CD4-positive, alpha-beta T cell (primary cell): Measurements from ENCODE around the gene IRF9. TPM values are rescaled to one million over a fixed set of nuclear protein-coding genes. Genes with fewer than 3 reads are reported as not detected.

Experiments used
- ATAC-seq: fragments of 200-7000 bp; cut with Tn5 transposase; one replicate; pipeline ENCODE4 v1.10.0; 2022; ENCODE audit warnings: mild to moderate bottlenecking; ENCODE audit not compliant: poor library complexity
- CTCF ChIA-PET: fragments of 350-600 bp; sonication (Branson Sonifier 250); formaldehyde crosslinking; loops from one replicate; lab custom pipeline; 2021; ENCODE audit warnings: antibody characterized with exemption, inconsistent platforms; lab: Charles Lee
- POLR2A ChIA-PET: fragments of 350-600 bp; sonication (Branson Sonifier 250); formaldehyde crosslinking; loops from one replicate; lab custom pipeline; 2021; ENCODE audit warnings: antibody characterized with exemption, inconsistent platforms; lab: Charles Lee
- DNase-seq, 14 experiments: peaks; one replicate each; pipeline ENCODE4 v3.0.0-alpha.2; 2013 to 2020; ENCODE audit warnings: mixed read lengths in 2 of 14
- H3K27ac ChIP-seq, 2 donors: one replicate each; pipeline versions ENCODE4 v1.5.1 to v1.7.0; 2013; ENCODE audit warnings: low read length in 2 of 2, low read depth in 1 of 2, mild to moderate bottlenecking in 1 of 2
- H3K27me3 ChIP-seq, 2 experiments: 1 replicate in 1 of 2; 2 replicates in 1 of 2; pipeline versions ENCODE4 v1.6.1 to v1.7.0; 2013; ENCODE audit warnings: low read length in 2 of 2, control low read depth in 1 of 2, mild to moderate bottlenecking in 1 of 2, moderate library complexity in 1 of 2; ENCODE audit not compliant: insufficient read depth in 2 of 2, control insufficient read depth in 1 of 2
- H3K36me3 ChIP-seq: one replicate; pipeline ENCODE4 v1.6.1; 2013; ENCODE audit warnings: low read length, control low read depth; ENCODE audit not compliant: insufficient read depth
- H3K4me1 ChIP-seq: one replicate; pipeline ENCODE4 v1.6.1; 2013; ENCODE audit warnings: low read length, control low read depth; ENCODE audit not compliant: insufficient read depth
- H3K4me3 ChIP-seq: one replicate; pipeline ENCODE4 v1.5.1; 2013; ENCODE audit warnings: mild to moderate bottlenecking, low read length, moderate library complexity
- H3K9me3 ChIP-seq, 2 experiments: 1 replicate in 1 of 2; 2 replicates in 1 of 2; pipeline versions ENCODE4 v1.6.1 to v1.7.0; 2013; ENCODE audit warnings: low read length in 2 of 2, mild to moderate bottlenecking in 2 of 2, control low read depth in 1 of 2, moderate library complexity in 1 of 2; ENCODE audit not compliant: control insufficient read depth in 1 of 2, insufficient read depth in 1 of 2
- H3K27ac Mint-ChIP-seq: one replicate; pipeline ENCODE4 v1.8.0; 2020; ENCODE audit warnings: mixed read lengths
- H3K27me3 Mint-ChIP-seq: one replicate; pipeline ENCODE4 v1.8.0; 2021; ENCODE audit warnings: mixed read lengths
- H3K36me3 Mint-ChIP-seq: one replicate; pipeline ENCODE4 v1.8.0; 2021; ENCODE audit warnings: low read depth, mixed read lengths
- H3K4me1 Mint-ChIP-seq: one replicate; pipeline ENCODE4 v1.8.0; 2021; ENCODE audit warnings: low read depth, mixed read lengths
- H3K4me3 Mint-ChIP-seq: one replicate; pipeline ENCODE4 v1.8.0; 2020; ENCODE audit warnings: mild to moderate bottlenecking, mixed read lengths
- H3K9me3 Mint-ChIP-seq: one replicate; pipeline ENCODE4 v1.8.0; 2020; ENCODE audit warnings: mixed read lengths
- intact Hi-C, 2 experiments: fragments of 100-400 bp; cut with DNase I in 1 of 2; cut with micrococcal nuclease in 1 of 2; formaldehyde crosslinking; loops; one replicate each; pipeline versions ENCODE4 v1.15.1 to v1.9.0; 2023 to 2025; cut with DNase I, micrococcal nuclease
- total RNA-seq, 174 experiments: library from RNA in 2 of 174; stranded (reverse) in 2 of 174; gene quantifications; one replicate each; pipeline ENCODE4 v1.2.3 and lab custom pipeline; 2021 to 2026
- TF ChIP-seq, protein P1 (sequence below): fragments of 200-600 bp; IDR thresholded peaks from one replicate; pipeline ENCODE4 v1.8.0; 2022; ENCODE audit warnings: antibody characterized with exemption, mild to moderate bottlenecking

The IRF9 gene
- total RNA-seq, 2 experiments from 2014 or later, result 248 to 262 TPM

GRCh38 chr14:24146453-24146977 lies 14.6 kb upstream of the IRF9 start, which contains the start of gene PSME2:
Gene PSME2, minus strand, starts transcription at chr14:24146610. Its CDS starts 29 bp downstream, at chr14:24146581.
- H3K27me3 ChIP-seq, result no peaks in the 10 kb centered on the region
- no peaks in the 10 kb centered on the region for H3K9me3 ChIP-seq
- H3K27ac Mint-ChIP-seq, result peak within 1 kb of the TSS; percentile 90
- peak within 1 kb of the TSS; percentile 99 for H3K4me3 Mint-ChIP-seq
- peaks cover 62% of the 10 kb centered on the region for H3K36me3 ChIP-seq
- H3K27ac ChIP-seq, result peak within 1 kb of the TSS; percentile 76 to 82
- peak; percentile 66 to 92 (median 74) for DNase-seq
- TF ChIP-seq, protein P1, sequence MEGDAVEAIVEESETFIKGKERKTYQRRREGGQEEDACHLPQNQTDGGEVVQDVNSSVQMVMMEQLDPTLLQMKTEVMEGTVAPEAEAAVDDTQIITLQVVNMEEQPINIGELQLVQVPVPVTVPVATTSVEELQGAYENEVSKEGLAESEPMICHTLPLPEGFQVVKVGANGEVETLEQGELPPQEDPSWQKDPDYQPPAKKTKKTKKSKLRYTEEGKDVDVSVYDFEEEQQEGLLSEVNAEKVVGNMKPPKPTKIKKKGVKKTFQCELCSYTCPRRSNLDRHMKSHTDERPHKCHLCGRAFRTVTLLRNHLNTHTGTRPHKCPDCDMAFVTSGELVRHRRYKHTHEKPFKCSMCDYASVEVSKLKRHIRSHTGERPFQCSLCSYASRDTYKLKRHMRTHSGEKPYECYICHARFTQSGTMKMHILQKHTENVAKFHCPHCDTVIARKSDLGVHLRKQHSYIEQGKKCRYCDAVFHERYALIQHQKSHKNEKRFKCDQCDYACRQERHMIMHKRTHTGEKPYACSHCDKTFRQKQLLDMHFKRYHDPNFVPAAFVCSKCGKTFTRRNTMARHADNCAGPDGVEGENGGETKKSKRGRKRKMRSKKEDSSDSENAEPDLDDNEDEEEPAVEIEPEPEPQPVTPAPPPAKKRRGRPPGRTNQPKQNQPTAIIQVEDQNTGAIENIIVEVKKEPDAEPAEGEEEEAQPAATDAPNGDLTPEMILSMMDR, result no peak
- ChIA-PET CTCF (interaction anchor here (0.8 to 2.1 kb wide), 8 partner anchors 9 to 97 kb away, joined by 3 to 20 read pairs (median 4); partner anchors contain the start of genes DCAF11, IRF9, MDP1 and NRL), POLR2A (interaction anchor here (0.7 to 8.1 kb wide), 25 partner anchors 9 to 1051 kb away, joined by 3 to 154 read pairs (median 7); partner anchors contain the start of genes C14orf119, CHMP4A, DCAF11 and IPO4)
- intact Hi-C loops, result loop anchor here (1.0 to 5.0 kb wide), 5 partner anchors 10 to 86 kb away; partner anchors contain the start of genes GMPR2 (in 2 of the 2), IPO4 (in 2 of the 2), NEDD8 (in 2 of the 2) and PSME1 (in 1 of the 2)
- H3K4me3 ChIP-seq, result peak within 1 kb of the TSS; percentile 93
- peaks cover 82% of the 10 kb centered on the region for H3K36me3 Mint-ChIP-seq
- peaks cover 67% of the 10 kb centered on the region for H3K4me1 Mint-ChIP-seq
- H3K9me3 Mint-ChIP-seq, result no peaks in the 10 kb centered on the region
- no peaks in the 10 kb centered on the region for H3K27me3 Mint-ChIP-seq
- peaks cover 69% of the 10 kb centered on the region for H3K4me1 ChIP-seq
- ATAC-seq, result peak; percentile 48

DNA sequence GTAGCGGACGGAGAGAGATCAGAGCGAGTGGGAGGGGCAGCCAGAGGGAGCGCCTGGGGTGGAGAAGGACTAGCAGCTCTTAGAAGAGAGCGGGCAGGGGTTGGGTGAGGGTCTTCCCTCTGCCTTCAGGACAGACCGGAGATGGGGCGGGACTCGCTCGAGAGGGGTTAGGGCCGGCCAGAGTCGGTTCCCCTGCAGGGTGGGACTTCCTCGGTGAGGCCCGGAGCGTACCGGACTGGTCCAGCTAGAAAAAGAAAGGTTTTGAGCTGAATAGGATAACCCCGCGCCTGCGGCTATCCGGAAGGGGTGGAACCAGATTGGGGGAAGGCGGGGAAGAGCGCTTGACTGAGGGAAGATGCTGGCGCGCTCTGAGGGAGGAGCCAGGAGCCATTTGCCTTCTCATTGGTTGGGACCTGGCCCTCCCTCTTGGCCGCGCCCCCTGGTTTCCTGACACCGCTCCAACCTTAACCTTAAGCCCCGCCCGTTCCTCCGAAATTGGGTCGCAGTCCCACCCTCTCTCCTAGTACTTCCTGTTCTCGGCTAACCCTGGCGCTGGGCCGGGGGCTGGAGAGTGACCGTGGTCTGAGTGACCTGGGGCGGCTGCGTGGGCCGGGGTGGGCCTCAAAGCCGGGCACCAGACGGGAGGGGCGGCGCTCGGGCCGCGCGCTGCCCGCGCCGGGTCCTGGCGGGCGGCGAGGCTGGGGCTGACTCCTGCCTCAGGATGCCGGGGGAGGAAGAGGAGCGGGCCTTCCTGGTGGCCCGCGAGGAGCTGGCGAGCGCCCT lies 13.9 kb upstream of the IRF9 start, which contains the start of gene RNF31:
TSS of gene RNF31 (plus strand) at position 521 of the 783 bp plus-strand sequence. CDS start at position 722, 201 bp downstream.
- Mint-ChIP-seq H3K27ac (peak within 1 kb of the TSS; percentile 90), H3K36me3 (peaks cover 83% of the 10 kb centered on the region), H3K4me1 (peaks cover 61% of the 10 kb centered on the region), H3K27me3 (no peaks in the 10 kb centered on the region), H3K9me3 (no peaks in the 10 kb centered on the region), H3K4me3 (peak within 1 kb of the TSS; percentile 99)
- Histone ChIP-seq H3K4me1 (peaks cover 65% of the 10 kb centered on the region), H3K27ac (peak within 1 kb of the TSS; percentile 76 to 82), H3K36me3 (peaks cover 69% of the 10 kb centered on the region), H3K4me3 (peak within 1 kb of the TSS; percentile 93), H3K9me3 (no peaks in the 10 kb centered on the region), H3K27me3 (no peaks in the 10 kb centered on the region)
- ATAC-seq (peak; percentile 91), DNase-seq (peak; percentile 91 to 99 (median 97))
- TF ChIP-seq, protein P1, result no peak
- POLR2A ChIA-PET, result interaction anchor here (0.7 to 8.1 kb wide), 24 partner anchors 9 to 1052 kb away, joined by 3 to 154 read pairs (median 8); partner anchors contain the start of genes C14orf119, CHMP4A, DCAF11 and IPO4
- intact Hi-C loops, result loop anchor here (1.0 to 5.0 kb wide), 6 partner anchors 11 to 86 kb away; partner anchors contain the start of genes GMPR2 (in 2 of the 2), IPO4 (in 2 of the 2), NEDD8 (in 2 of the 2) and IRF9 (in 1 of the 2)
- CTCF ChIA-PET, result interaction anchor here (0.8 to 5.5 kb wide), 8 partner anchors 9 to 96 kb away, joined by 3 to 32 read pairs (median 4); partner anchors contain the start of genes DCAF11, IRF9, MDP1 and NRL
